ENCODE results near the gene PGA4.

- no peak for TF ChIP-seq CTCF (conservative IDR thresholded peaks at IDR 0.05; ENCODE audit: low read depth, low read length)
- no peak for TF ChIP-seq EZH2 (IDR thresholded peaks at IDR 0.05; ENCODE audit: borderline replicate concordance, low read depth, low read length, poor library complexity, severe bottlenecking)
These were observed 53.0 kb downstream of the PGA4 start for GRCh38 chr11:61275191-61275590.

All from A673 (cell line).